Panc1 (cell line): ENCODE data around the gene GALNT15. TPM values are rescaled to one million over a fixed set of nuclear protein-coding genes. Genes with fewer than 3 reads are reported as not detected.

Experiments used
- ATAC-seq: fragments of 200-7000 bp; cut with Tn5 transposase; 2 replicates; pipeline ENCODE4 v1.9.1; 2020; ENCODE audit warnings: mild to moderate bottlenecking, moderate library complexity
- BruUV-seq: library from RNA; stranded (reverse); fragments of 400-500 nt; replicated peaks from 2 replicates; lab custom pipeline; 2021; lab: Mats Ljungman, UMichigan
- CTCF ChIA-PET: fragments of 300-600 bp; sonication (Branson Sonifier 250); formaldehyde crosslinking; loops from one replicate; lab custom pipeline; 2022; ENCODE audit warnings: antibody characterized with exemption; lab: Charles Lee
- POLR2A ChIA-PET: fragments of 300-600 bp; sonication (Branson Sonifier 250); formaldehyde crosslinking; loops from one replicate; lab custom pipeline; 2022; ENCODE audit warnings: antibody characterized with exemption; lab: Charles Lee
- DNase-seq: peaks from one replicate; pipeline ENCODE4 v3.0.0-alpha.2; 2010; ENCODE audit warnings: low read depth, low spot score
- H3K27ac ChIP-seq: 2 replicates; pipeline ENCODE4 v1.5.1; 2011; ENCODE audit warnings: mild to moderate bottlenecking, low read length, inconsistent platforms
- H3K27me3 ChIP-seq: fragments of 200-500 bp; sonication (Bioruptor generic); 2 replicates; pipeline ENCODE4 v1.6.0; 2014; ENCODE audit warnings: low read length, inconsistent platforms; ENCODE audit not compliant: control insufficient read depth, insufficient read depth
- H3K36me3 ChIP-seq: fragments of 200-500 bp; sonication (Bioruptor generic); 2 replicates; pipeline ENCODE4 v1.5.1; 2014; ENCODE audit warnings: inconsistent platforms, mild to moderate bottlenecking, low read length, moderate library complexity; ENCODE audit not compliant: control insufficient read depth, insufficient read depth
- H3K4me1 ChIP-seq: 2 replicates; pipeline ENCODE4 v1.5.1; 2011; ENCODE audit warnings: inconsistent platforms, mild to moderate bottlenecking, low read length, moderate library complexity; ENCODE audit not compliant: control insufficient read depth, insufficient read depth
- H3K4me3 ChIP-seq, 2 experiments: 2 replicates each; pipeline ENCODE4 v1.5.1; 2011 to 2012; ENCODE audit warnings: low read depth in 2 of 2, low read length in 2 of 2, mild to moderate bottlenecking in 2 of 2, inconsistent platforms in 1 of 2, moderate library complexity in 1 of 2
- H3K9me3 ChIP-seq: fragments of 200-500 bp; sonication (Bioruptor generic); 2 replicates; pipeline ENCODE4 v1.5.1; 2014; ENCODE audit warnings: low read depth, mild to moderate bottlenecking, inconsistent platforms, low read length, moderate library complexity; ENCODE audit not compliant: control insufficient read depth, insufficient read depth
- POLR2AphosphoS5 ChIP-seq: IDR thresholded peaks from 2 replicates; pipeline ENCODE4 v1.6.1; 2012; ENCODE audit warnings: mild to moderate bottlenecking, low read depth, low read length, moderate library complexity
- SIN3A ChIP-seq: IDR thresholded peaks from 2 replicates; pipeline ENCODE4 v1.6.1; 2012; ENCODE audit warnings: low read depth, mild to moderate bottlenecking, low read length, moderate library complexity, borderline replicate concordance; ENCODE audit not compliant: insufficient read depth
- TCF7L2 ChIP-seq: IDR thresholded peaks from 2 replicates; pipeline ENCODE4 v1.6.1; 2011; ENCODE audit warnings: mild to moderate bottlenecking, low read depth, low read length, inconsistent platforms
- in situ Hi-C: cut with HindIII; loops from 2 replicates; pipeline ENCODE4 v1.10.0; 2016; ENCODE audit warnings: low sequenced_read_pairs, low pct_unique_long_range_greater_than_20kb
- intact Hi-C: fragments of 100-400 bp; cut with micrococcal nuclease; formaldehyde crosslinking; loops from one replicate; pipeline ENCODE4 v1.10.0; 2022; ENCODE audit not compliant: unreplicated experiment
- total RNA-seq: library from RNA; stranded (reverse); gene quantifications from one replicate; pipeline ENCODE4 v1.2.1, GENCODE V29; 2021; ENCODE audit not compliant: unreplicated experiment
- TF ChIP-seq, protein P1 (sequence below), 2 experiments: IDR thresholded peaks; 2 replicates each; pipeline ENCODE4 v1.6.1; 2011 to 2012; ENCODE audit warnings: low read depth in 2 of 2, control low read depth in 1 of 2, low read length in 1 of 2, mild to moderate bottlenecking in 1 of 2, moderate library complexity in 1 of 2; ENCODE audit not compliant: insufficient read depth in 1 of 2
- TF ChIP-seq, protein P2 (sequence below): fragments of 450-650 bp; IDR thresholded peaks from 2 replicates; pipeline ENCODE4 v1.5.1; 2017; ENCODE audit warnings: mild to moderate bottlenecking

The GALNT15 gene
- total RNA-seq, 1 experiment from 2014 or later = 0.10 TPM

DNA sequence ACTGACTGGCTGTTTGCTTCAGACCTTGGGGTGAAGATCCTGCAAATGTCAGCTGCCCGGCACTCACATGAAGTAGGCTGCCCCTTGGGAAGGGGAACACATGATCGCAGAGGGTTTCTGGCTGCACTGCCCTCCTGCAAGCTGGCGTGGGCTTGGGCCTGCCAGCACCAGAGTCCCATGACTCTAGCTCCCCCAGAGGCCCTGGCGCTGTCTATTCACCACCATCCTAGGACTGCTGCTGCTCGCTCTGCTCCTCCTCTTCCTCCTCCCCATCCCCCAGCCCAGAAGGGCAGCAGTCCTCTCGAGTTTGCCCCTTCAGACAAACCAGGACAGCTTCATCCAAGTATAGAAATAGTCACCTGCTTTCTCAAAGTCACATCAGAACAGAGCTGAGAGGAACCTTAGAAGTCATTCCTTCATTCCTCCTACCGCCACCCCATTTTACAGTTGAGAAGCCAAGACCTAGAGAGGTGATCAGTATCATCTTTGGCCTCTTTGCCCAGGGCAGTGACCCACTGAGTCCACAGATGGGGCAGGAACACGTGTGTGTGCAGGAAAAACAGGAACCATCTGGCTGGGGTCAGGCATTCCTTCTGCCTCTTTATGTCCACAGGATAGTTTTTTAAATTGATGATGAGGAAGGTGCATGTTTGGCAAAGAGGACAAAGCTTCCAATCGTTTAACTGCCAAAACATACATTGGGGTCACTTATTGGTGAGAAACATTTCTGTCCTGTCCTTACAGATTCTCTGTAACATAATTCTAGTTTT, 77.0 kb downstream of the GALNT15 start:
- POLR2A ChIA-PET = no interaction called here
- CTCF ChIA-PET = interaction anchor here (0.7 kb wide), 1 partner anchor 7 kb away, joined by 6 read pairs; no protein-coding TSS in a partner anchor
- in situ Hi-C loops = no loop called here
- ATAC-seq (no peak), DNase-seq (no peak)
- Histone ChIP-seq H3K27ac (no peak overlapping the region), H3K27me3 (no peaks in the 10 kb centered on the region), H3K4me1 (no peaks in the 10 kb centered on the region), H3K36me3 (no peaks in the 10 kb centered on the region), H3K4me3 (no peak overlapping the region), H3K9me3 (no peaks in the 10 kb centered on the region)
- BruUV-seq = no TSS peak
- intact Hi-C loops = no loop called here
- TF ChIP-seq, protein P1, sequence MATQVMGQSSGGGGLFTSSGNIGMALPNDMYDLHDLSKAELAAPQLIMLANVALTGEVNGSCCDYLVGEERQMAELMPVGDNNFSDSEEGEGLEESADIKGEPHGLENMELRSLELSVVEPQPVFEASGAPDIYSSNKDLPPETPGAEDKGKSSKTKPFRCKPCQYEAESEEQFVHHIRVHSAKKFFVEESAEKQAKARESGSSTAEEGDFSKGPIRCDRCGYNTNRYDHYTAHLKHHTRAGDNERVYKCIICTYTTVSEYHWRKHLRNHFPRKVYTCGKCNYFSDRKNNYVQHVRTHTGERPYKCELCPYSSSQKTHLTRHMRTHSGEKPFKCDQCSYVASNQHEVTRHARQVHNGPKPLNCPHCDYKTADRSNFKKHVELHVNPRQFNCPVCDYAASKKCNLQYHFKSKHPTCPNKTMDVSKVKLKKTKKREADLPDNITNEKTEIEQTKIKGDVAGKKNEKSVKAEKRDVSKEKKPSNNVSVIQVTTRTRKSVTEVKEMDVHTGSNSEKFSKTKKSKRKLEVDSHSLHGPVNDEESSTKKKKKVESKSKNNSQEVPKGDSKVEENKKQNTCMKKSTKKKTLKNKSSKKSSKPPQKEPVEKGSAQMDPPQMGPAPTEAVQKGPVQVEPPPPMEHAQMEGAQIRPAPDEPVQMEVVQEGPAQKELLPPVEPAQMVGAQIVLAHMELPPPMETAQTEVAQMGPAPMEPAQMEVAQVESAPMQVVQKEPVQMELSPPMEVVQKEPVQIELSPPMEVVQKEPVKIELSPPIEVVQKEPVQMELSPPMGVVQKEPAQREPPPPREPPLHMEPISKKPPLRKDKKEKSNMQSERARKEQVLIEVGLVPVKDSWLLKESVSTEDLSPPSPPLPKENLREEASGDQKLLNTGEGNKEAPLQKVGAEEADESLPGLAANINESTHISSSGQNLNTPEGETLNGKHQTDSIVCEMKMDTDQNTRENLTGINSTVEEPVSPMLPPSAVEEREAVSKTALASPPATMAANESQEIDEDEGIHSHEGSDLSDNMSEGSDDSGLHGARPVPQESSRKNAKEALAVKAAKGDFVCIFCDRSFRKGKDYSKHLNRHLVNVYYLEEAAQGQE (IDR thresholded peaks at IDR 0.05; ENCODE audit: insufficient read depth in 1 of 2, low read depth in 2 of 2, low read length in 1 of 2) = no peak
- TF ChIP-seq, protein P2, sequence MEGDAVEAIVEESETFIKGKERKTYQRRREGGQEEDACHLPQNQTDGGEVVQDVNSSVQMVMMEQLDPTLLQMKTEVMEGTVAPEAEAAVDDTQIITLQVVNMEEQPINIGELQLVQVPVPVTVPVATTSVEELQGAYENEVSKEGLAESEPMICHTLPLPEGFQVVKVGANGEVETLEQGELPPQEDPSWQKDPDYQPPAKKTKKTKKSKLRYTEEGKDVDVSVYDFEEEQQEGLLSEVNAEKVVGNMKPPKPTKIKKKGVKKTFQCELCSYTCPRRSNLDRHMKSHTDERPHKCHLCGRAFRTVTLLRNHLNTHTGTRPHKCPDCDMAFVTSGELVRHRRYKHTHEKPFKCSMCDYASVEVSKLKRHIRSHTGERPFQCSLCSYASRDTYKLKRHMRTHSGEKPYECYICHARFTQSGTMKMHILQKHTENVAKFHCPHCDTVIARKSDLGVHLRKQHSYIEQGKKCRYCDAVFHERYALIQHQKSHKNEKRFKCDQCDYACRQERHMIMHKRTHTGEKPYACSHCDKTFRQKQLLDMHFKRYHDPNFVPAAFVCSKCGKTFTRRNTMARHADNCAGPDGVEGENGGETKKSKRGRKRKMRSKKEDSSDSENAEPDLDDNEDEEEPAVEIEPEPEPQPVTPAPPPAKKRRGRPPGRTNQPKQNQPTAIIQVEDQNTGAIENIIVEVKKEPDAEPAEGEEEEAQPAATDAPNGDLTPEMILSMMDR = no peak
- TF ChIP-seq POLR2AphosphoS5 (no peak), TCF7L2 (no peak), SIN3A (no peak)

DNA sequence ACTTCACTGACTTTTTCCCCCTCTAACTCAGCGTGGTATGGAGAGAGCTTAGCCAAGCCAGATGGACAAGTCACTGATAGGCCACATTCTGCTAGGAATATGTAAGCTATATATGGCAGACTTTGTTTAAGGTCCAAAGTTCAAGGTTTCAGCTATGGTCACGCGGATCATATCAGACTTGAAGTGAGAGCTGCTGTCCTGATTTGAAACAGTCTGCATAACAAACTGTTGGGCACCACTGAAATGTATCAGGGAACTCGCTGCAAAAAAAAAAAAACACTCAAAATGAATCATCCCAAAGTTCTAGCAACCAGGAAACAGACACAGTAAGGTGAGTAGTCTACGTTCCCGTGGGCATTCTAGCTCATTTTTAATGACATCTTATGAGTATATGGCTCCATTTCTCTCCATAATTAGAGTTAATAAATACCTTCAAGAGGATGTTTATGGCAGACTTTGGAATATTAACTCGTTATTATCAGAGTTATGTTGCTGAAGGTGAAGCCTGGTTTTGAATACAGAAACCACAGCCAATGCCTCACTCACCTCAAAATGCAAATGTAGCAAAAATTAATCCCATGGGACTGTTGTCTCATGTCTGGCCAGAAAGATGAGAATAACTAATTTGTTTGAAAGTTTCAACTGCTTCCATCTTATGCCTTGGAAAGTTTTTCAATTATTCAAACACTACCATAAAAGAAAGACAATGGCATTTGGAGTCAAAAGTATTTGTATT, 77.9 kb downstream of the GALNT15 start:
- no peaks in the 10 kb centered on the region for H3K9me3 ChIP-seq
- TF ChIP-seq, protein P1 (IDR thresholded peaks at IDR 0.05; ENCODE audit: insufficient read depth in 1 of 2, low read depth in 2 of 2, low read length in 1 of 2) = no peak
- TF ChIP-seq SIN3A (no peak), POLR2AphosphoS5 (no peak), TCF7L2 (no peak)
- TF ChIP-seq, protein P2 = no peak
- POLR2A ChIA-PET = no interaction called here
- H3K27me3 ChIP-seq = no peaks in the 10 kb centered on the region
- no peak for DNase-seq
- H3K4me1 ChIP-seq = no peaks in the 10 kb centered on the region
- no peak for ATAC-seq
- CTCF ChIA-PET = interaction anchor here (0.6 to 0.7 kb wide), 2 partner anchors 8 to 203 kb away, joined by 3 to 6 read pairs; no protein-coding TSS in a partner anchor
- intact Hi-C loops = no loop called here
- H3K36me3 ChIP-seq = no peaks in the 10 kb centered on the region
- no peak overlapping the region for H3K4me3 ChIP-seq
- in situ Hi-C loops = no loop called here
- no TSS peak for BruUV-seq
- no peak overlapping the region for H3K27ac ChIP-seq
